Fibroblast of skin of left biceps (primary cell): ENCODE data around the gene AFM.

ENCODE experiments used
- DNase-seq, 2 experiments: peaks; one replicate each; pipeline ENCODE4 v3.0.0-alpha.2; 2013; ENCODE audit warnings: low read depth in 2 of 2

The AFM gene

GRCh38 chr4:73481358-73481757 lies at the start of gene AFM:
AFM (plus strand) TSS chr4:73481745; CDS start chr4:73481776, 31 bp downstream.
- no peak for DNase-seq

GRCh38 chr4:73431813-73432168 lies 49.8 kb upstream of the AFM start:
- DNase-seq = no peak

- DNase-seq = no peak
Observed at GRCh38 chr4:73432169-73433000, 49.2 kb upstream of the AFM start.

GRCh38 chr4:73433140-73433539 lies 48.4 kb upstream of the AFM start:
- DNase-seq = no peak

GRCh38 chr4:73434311-73434710 lies 47.2 kb upstream of the AFM start:
- no peak for DNase-seq

- DNase-seq = no peak
Observed at GRCh38 chr4:73435984-73436383, 45.6 kb upstream of the AFM start, which contains the start of gene AFP. AFP (plus strand) TSS chr4:73436221; CDS start chr4:73436263, 42 bp downstream.

GRCh38 chr4:73436674-73437557 lies 44.6 kb upstream of the AFM start:
- no peak for DNase-seq

GRCh38 chr4:73437558-73437956 lies 44.0 kb upstream of the AFM start:
- no peak for DNase-seq

GRCh38 chr4:73438048-73438447 lies 43.5 kb upstream of the AFM start:
- DNase-seq = no peak

GRCh38 chr4:73438582-73439215 lies 42.8 kb upstream of the AFM start:
- no peak for DNase-seq

- no peak for DNase-seq
Observed at GRCh38 chr4:73439445-73439844, 42.1 kb upstream of the AFM start.

GRCh38 chr4:73439991-73440390 lies 41.6 kb upstream of the AFM start:
- DNase-seq = no peak

GRCh38 chr4:73440653-73441052 lies 40.9 kb upstream of the AFM start:
- DNase-seq = no peak

GRCh38 chr4:73442275-73442674 lies 39.3 kb upstream of the AFM start:
- DNase-seq = no peak

GRCh38 chr4:73443224-73443623 lies 38.3 kb upstream of the AFM start:
- no peak for DNase-seq

- DNase-seq = no peak
Observed at GRCh38 chr4:73445383-73446335, 35.9 kb upstream of the AFM start.

GRCh38 chr4:73446336-73446938 lies 35.1 kb upstream of the AFM start:
- no peak for DNase-seq

GRCh38 chr4:73447671-73448070 lies 33.9 kb upstream of the AFM start:
- peak; percentile 40 to 46 for DNase-seq

- DNase-seq = no peak
Observed at GRCh38 chr4:73448448-73449203, 32.9 kb upstream of the AFM start.
